GM13976 (cell line): ENCODE results near the gene ATG4D.

Source experiments
- DNase-seq: peaks from one replicate; pipeline ENCODE4 v3.0.0; 2012; ENCODE audit warnings: low spot score
- CTCF ChIP-seq: IDR thresholded peaks from 2 replicates; pipeline ENCODE4 v1.5.1; 2012; ENCODE audit warnings: borderline replicate concordance, mild to moderate bottlenecking; ENCODE audit not compliant: insufficient read depth; ENCODE audit errors: extremely low read depth, missing control alignments, control extremely low read depth
- in situ Hi-C: fragments of 300-500 bp; cut with MboI; formaldehyde crosslinking; loops from one replicate; pipeline ENCODE4 v1.12.0; 2022; ENCODE audit warnings: low sequenced_read_pairs, mixed read lengths, inconsistent platforms; ENCODE audit not compliant: unreplicated experiment

The ATG4D gene

GRCh38 chr19:10514211-10515145 is 29.2 kb upstream of the ATG4D start:
- no peak for TF ChIP-seq CTCF
- DNase-seq = peak; percentile 46
- in situ Hi-C loops = no loop called here

GRCh38 chr19:10516064-10516385 is 27.7 kb upstream of the ATG4D start:
- no peak for DNase-seq
- TF ChIP-seq CTCF = no peak
- in situ Hi-C loops = no loop called here

- peak; percentile 38 for DNase-seq
- no peak for TF ChIP-seq CTCF
- in situ Hi-C loops = no loop called here
Observed at GRCh38 chr19:10516671-10517286, 26.9 kb upstream of the ATG4D start.

- in situ Hi-C loops = no loop called here
- TF ChIP-seq CTCF = no peak
- peak; percentile 45 for DNase-seq
Observed at GRCh38 chr19:10517361-10517759, 26.3 kb upstream of the ATG4D start, which contains the start of gene S1PR5. TSS of gene S1PR5 (minus strand) at chr19:10517447. CDS start at chr19:10515011, 2,436 bp downstream.

- peak; percentile 45 for DNase-seq
- no peak for TF ChIP-seq CTCF
- in situ Hi-C loops = no loop called here
Observed at GRCh38 chr19:10517760-10518443, 25.8 kb upstream of the ATG4D start.
